Neural progenitor cell (in vitro differentiated cells): ENCODE measurements around the gene PSMD2. TPM values are rescaled to one million over a fixed set of nuclear protein-coding genes. Genes with fewer than 3 reads are reported as not detected.

Experiments
- DNase-seq: peaks from one replicate; pipeline ENCODE4 v3.0.0-alpha.2; 2016; ENCODE audit warnings: low spot score
- H2AFZ ChIP-seq: fragments of 200-600 bp; sonication (generic); replicated peaks from 2 replicates; pipeline ENCODE4 v1.6.1; 2016; ENCODE audit warnings: antibody characterized with exemption
- H3F3A ChIP-seq: fragments of 200-600 bp; sonication (generic); 2 replicates; pipeline ENCODE4 v1.6.1; 2016; ENCODE audit warnings: antibody characterized with exemption, low read depth
- H3K27ac ChIP-seq: fragments of 200-600 bp; sonication (generic); 2 replicates; pipeline ENCODE4 v1.5.1; 2016; ENCODE audit warnings: mild to moderate bottlenecking
- H3K27me3 ChIP-seq: fragments of 200-600 bp; sonication (generic); 2 replicates; pipeline ENCODE4 v1.6.1; 2016; ENCODE audit warnings: mild to moderate bottlenecking, moderate library complexity
- H3K36me3 ChIP-seq: fragments of 200-600 bp; sonication (generic); 2 replicates; pipeline ENCODE4 v1.5.1; 2016
- H3K4me1 ChIP-seq: fragments of 200-600 bp; sonication (generic); 2 replicates; pipeline ENCODE4 v1.6.1; 2016; ENCODE audit warnings: mixed run types
- H3K4me2 ChIP-seq: fragments of 200-600 bp; sonication (generic); 2 replicates; pipeline ENCODE4 v1.6.1; 2016
- H3K4me3 ChIP-seq: fragments of 200-600 bp; sonication (generic); 2 replicates; pipeline ENCODE4 v1.5.1; 2016
- H3K79me2 ChIP-seq: fragments of 200-600 bp; sonication (generic); 2 replicates; pipeline ENCODE4 v1.6.1; 2016; ENCODE audit warnings: low read depth
- H3K9ac ChIP-seq: fragments of 200-600 bp; sonication (generic); 2 replicates; pipeline ENCODE4 v1.6.1; 2016
- H3K9me3 ChIP-seq: fragments of 200-600 bp; sonication (generic); 2 replicates; pipeline ENCODE4 v1.5.1; 2016; ENCODE audit warnings: low read depth
- H4K20me1 ChIP-seq: fragments of 200-600 bp; sonication (generic); 2 replicates; pipeline ENCODE4 v1.6.1; 2016; ENCODE audit warnings: low read depth
- H3K27ac Mint-ChIP-seq: 3 replicates; pipeline ENCODE4 v1.8.0; 2021; ENCODE audit warnings: mixed read lengths
- H3K27me3 Mint-ChIP-seq: 2 replicates; pipeline ENCODE4 v1.8.0; 2022; ENCODE audit warnings: low read depth, mild to moderate bottlenecking, inconsistent platforms, moderate library complexity, mixed read lengths; ENCODE audit not compliant: insufficient read depth
- H3K36me3 Mint-ChIP-seq: 3 replicates; pipeline ENCODE4 v1.8.0; 2021; ENCODE audit warnings: mixed read lengths
- H3K4me1 Mint-ChIP-seq: 3 replicates; pipeline ENCODE4 v1.8.0; 2021; ENCODE audit warnings: mixed read lengths
- H3K4me3 Mint-ChIP-seq: 3 replicates; pipeline ENCODE4 v1.8.0; 2021; ENCODE audit warnings: mild to moderate bottlenecking, moderate library complexity, mixed read lengths
- H3K9me3 Mint-ChIP-seq: 3 replicates; pipeline ENCODE4 v1.8.0; 2020; ENCODE audit warnings: mixed read lengths
- CTCF ChIP-seq: fragments of 200-600 bp; sonication (generic); IDR thresholded peaks from 2 replicates; pipeline ENCODE4 v1.5.1; 2017; ENCODE audit warnings: antibody characterized with exemption, mild to moderate bottlenecking
- EZH2 ChIP-seq: fragments of 200-600 bp; sonication (generic); IDR thresholded peaks from 2 replicates; pipeline ENCODE4 v1.6.1; 2017; ENCODE audit warnings: antibody characterized with exemption, mild to moderate bottlenecking, moderate library complexity
- EZH2phosphoT487 ChIP-seq: fragments of 200-600 bp; sonication (generic); IDR thresholded peaks from 2 replicates; pipeline ENCODE4 v1.6.1; 2017; ENCODE audit warnings: antibody characterized with exemption
- total RNA-seq: library from RNA; depleted of rRNA; stranded (reverse); fragments of >200 nt; gene quantifications from 2 replicates; pipeline ENCODE4 v1.2.3, GENCODE V29; 2015; ENCODE audit warnings: low replicate concordance

PSMD2 gene
- total RNA-seq, 1 donor from 2014 or later = 234 TPM

GRCh38 chr3:184345317-184346144 lies 46.5 kb downstream of the PSMD2 start:
- peaks cover 16% of the 10 kb centered on the region for H3K4me1 ChIP-seq
- peak; percentile 88 for DNase-seq
- Mint-ChIP-seq H3K36me3 (peaks cover 9% of the 10 kb centered on the region), H3K9me3 (no peaks in the 10 kb centered on the region), H3K4me3 (no peak overlapping the region), H3K4me1 (peaks cover 36% of the 10 kb centered on the region), H3K27me3 (peaks cover 5% of the 10 kb centered on the region), H3K27ac (peak overlapping the region; percentile 96)
- TF ChIP-seq EZH2 (no peak), CTCF (peak; percentile 65)
- no peaks in the 10 kb centered on the region for H3K36me3 ChIP-seq
- peaks cover 47% of the 10 kb centered on the region for H4K20me1 ChIP-seq
- peaks cover 4% of the 10 kb centered on the region for H3K79me2 ChIP-seq
- no peaks in the 10 kb centered on the region for H3K9me3 ChIP-seq
- no peak overlapping the region for H2AFZ ChIP-seq
- H3K9ac ChIP-seq = no peak overlapping the region
- H3K4me3 ChIP-seq = no peak overlapping the region
- H3F3A ChIP-seq = peaks cover 38% of the 10 kb centered on the region
- H3K4me2 ChIP-seq = peak overlapping the region; percentile 59
- H3K27me3 ChIP-seq = no peaks in the 10 kb centered on the region
- peak overlapping the region; percentile 71 for H3K27ac ChIP-seq

- peak overlapping the region; percentile 5 for H3K27ac Mint-ChIP-seq
- H3K4me1 ChIP-seq = peaks cover 16% of the 10 kb centered on the region
- peaks cover 46% of the 10 kb centered on the region for H3K4me1 Mint-ChIP-seq
- H3F3A ChIP-seq = peaks cover 38% of the 10 kb centered on the region
- no peak overlapping the region for H2AFZ ChIP-seq
- no peaks in the 10 kb centered on the region for H3K9me3 ChIP-seq
- H3K36me3 Mint-ChIP-seq = peaks cover 14% of the 10 kb centered on the region
- H3K79me2 ChIP-seq = no peaks in the 10 kb centered on the region
- H3K27ac ChIP-seq = peak overlapping the region; percentile 26
- no peak overlapping the region for H3K4me2 ChIP-seq
- no peak for DNase-seq
- no peaks in the 10 kb centered on the region for H3K9me3 Mint-ChIP-seq
- H3K4me3 ChIP-seq = no peak overlapping the region
- no peak overlapping the region for H3K9ac ChIP-seq
- H3K27me3 ChIP-seq = no peaks in the 10 kb centered on the region
- peaks cover 41% of the 10 kb centered on the region for H4K20me1 ChIP-seq
- peaks cover 5% of the 10 kb centered on the region for H3K27me3 Mint-ChIP-seq
- H3K4me3 Mint-ChIP-seq = no peak overlapping the region
- no peak for TF ChIP-seq CTCF
- no peak for TF ChIP-seq EZH2phosphoT487
- no peak for TF ChIP-seq EZH2
- no peaks in the 10 kb centered on the region for H3K36me3 ChIP-seq
Measured at GRCh38 chr3:184346480-184347190, 47.6 kb downstream of the PSMD2 start.

- DNase-seq = no peak
- H3K4me3 ChIP-seq = no peak overlapping the region
- no peak overlapping the region for H2AFZ ChIP-seq
- H3K4me1 ChIP-seq = peaks cover 16% of the 10 kb centered on the region
- H3F3A ChIP-seq = peaks cover 38% of the 10 kb centered on the region
- no peaks in the 10 kb centered on the region for H3K9me3 ChIP-seq
- H3K27me3 ChIP-seq = no peaks in the 10 kb centered on the region
- H3K27ac ChIP-seq = peak overlapping the region; percentile 38
- no peaks in the 10 kb centered on the region for H3K9me3 Mint-ChIP-seq
- no peaks in the 10 kb centered on the region for H3K79me2 ChIP-seq
- H3K4me3 Mint-ChIP-seq = no peak overlapping the region
- H3K27me3 Mint-ChIP-seq = peaks cover 9% of the 10 kb centered on the region
- H4K20me1 ChIP-seq = peaks cover 40% of the 10 kb centered on the region
- H3K36me3 Mint-ChIP-seq = peaks cover 19% of the 10 kb centered on the region
- H3K4me1 Mint-ChIP-seq = peaks cover 54% of the 10 kb centered on the region
- peak overlapping the region; percentile 5 for H3K27ac Mint-ChIP-seq
- H3K9ac ChIP-seq = no peak overlapping the region
- H3K4me2 ChIP-seq = no peak overlapping the region
- no peak for TF ChIP-seq EZH2
- no peak for TF ChIP-seq CTCF
- TF ChIP-seq EZH2phosphoT487 = no peak
- no peaks in the 10 kb centered on the region for H3K36me3 ChIP-seq
Measured at GRCh38 chr3:184347321-184348056, 48.4 kb downstream of the PSMD2 start.
